KOPT-K1 (cell line): ENCODE results near the gene PCDHGB4.
"Not testable (repeated sequence)": the region's sequence is repeated elsewhere in the genome, so short reads cannot be mapped to it uniquely, and the experiment has no call there.

Experiments
- H3K27ac ChIP-seq: fragments of 200-600 bp; sonication (generic); 2 replicates; pipeline ENCODE4 v1.5.1; 2016; ENCODE audit warnings: antibody characterized with exemption, mild to moderate bottlenecking, low read depth, low read length; ENCODE audit not compliant: poor library complexity, severe bottlenecking
- H3K36me3 ChIP-seq: fragments of 200-600 bp; sonication (generic); 2 replicates; pipeline ENCODE4 v1.5.1; 2017; ENCODE audit warnings: antibody characterized with exemption, mild to moderate bottlenecking, low read length, moderate library complexity; ENCODE audit not compliant: insufficient read depth
- H3K9me3 ChIP-seq: fragments of 200-600 bp; sonication (generic); 2 replicates; pipeline ENCODE4 v1.5.1; 2017; ENCODE audit warnings: antibody characterized with exemption, low read length, mild to moderate bottlenecking; ENCODE audit not compliant: insufficient read depth, poor library complexity, severe bottlenecking

The PCDHGB4 gene

DNA sequence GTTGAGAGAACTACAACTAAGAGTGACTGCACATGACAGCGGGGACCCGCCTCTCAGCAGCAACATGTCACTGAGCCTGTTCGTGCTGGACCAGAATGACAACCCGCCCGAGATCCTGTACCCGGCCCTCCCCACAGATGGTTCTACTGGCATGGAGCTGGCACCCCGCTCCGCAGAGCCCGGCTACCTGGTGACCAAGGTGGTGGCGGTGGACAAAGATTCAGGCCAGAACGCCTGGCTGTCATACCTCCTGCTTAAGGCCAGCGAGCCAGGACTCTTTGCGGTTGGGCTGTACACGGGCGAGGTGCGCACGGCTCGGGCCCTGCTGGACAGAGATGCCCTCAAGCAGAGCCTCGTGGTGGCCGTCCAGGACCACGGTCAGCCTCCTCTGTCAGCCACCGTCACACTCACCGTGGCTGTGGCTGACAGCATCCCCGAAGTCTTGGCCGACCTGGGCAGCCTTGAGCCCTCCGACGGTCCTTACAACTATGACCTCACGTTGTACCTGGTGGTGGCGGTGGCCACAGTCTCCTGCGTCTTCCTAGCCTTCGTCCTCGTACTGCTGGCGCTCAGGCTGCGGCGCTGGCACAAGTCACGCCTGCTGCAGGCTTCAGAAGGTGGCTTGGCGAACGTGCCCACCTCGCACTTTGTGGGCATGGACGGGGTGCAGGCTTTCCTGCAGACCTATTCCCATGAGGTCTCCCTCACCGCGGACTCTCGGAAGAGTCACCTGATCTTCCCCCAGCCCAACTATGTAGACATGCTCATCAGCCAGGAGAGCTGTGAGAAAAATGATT, 2.8 kb upstream of the PCDHGB4 start:
- H3K9me3 ChIP-seq = peaks cover 29% of the 10 kb centered on the region
- no peaks in the 10 kb centered on the region for H3K36me3 ChIP-seq
- no peak overlapping the region for H3K27ac ChIP-seq

- Histone ChIP-seq H3K27ac (no peak overlapping the region), H3K9me3 (peaks cover 16% of the 10 kb centered on the region), H3K36me3 (no peaks in the 10 kb centered on the region)
These were observed 1.2 kb downstream of the PCDHGB4 start for GRCh38 chr5:141388661-141389060.

GRCh38 chr5:141389153-141390042, 1.9 kb downstream of the PCDHGB4 start:
- Histone ChIP-seq H3K9me3 (peaks cover 9% of the 10 kb centered on the region), H3K27ac (no peak overlapping the region), H3K36me3 (no peaks in the 10 kb centered on the region)

DNA sequence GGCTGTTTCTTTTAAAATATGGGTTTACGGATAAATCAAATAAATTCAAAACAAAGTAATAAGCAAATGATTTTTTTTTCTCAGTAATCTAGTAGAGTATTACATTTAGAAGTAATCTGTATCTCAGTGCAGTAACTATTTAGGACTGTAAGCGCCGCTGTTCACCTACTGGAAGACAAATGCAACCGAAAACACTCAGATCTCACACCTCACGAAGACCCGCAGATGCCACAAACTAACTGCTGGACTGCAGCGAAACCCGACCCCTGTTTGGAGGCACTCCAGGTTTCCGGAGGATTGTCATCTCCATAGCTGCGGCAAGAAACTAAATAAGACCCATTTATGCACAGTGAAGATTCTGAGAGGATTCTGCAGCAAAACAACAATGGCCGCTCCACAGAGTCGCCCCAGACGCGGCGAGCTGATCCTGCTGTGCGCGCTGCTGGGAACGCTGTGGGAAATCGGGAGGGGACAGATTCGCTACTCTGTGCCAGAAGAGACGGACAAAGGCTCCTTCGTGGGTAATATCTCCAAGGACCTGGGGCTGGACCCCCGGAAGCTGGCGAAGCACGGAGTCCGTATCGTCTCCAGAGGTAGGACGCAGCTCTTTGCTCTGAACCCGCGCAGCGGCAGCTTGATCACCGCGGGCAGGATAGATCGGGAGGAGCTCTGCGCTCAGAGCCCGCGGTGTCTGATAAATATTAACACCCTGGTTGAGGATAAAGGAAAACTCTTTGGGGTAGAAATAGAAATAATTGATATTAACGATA, 5.1 kb downstream of the PCDHGB4 start, which contains the start of gene PCDHGA8:
TSS of gene PCDHGA8 (plus strand) at position 205 of the 770 bp plus-strand sequence. CDS start at position 386, 181 bp downstream.
- Histone ChIP-seq H3K27ac (no peak within 1 kb of the TSS), H3K9me3 (no peaks in the 10 kb centered on the region)

DNA sequence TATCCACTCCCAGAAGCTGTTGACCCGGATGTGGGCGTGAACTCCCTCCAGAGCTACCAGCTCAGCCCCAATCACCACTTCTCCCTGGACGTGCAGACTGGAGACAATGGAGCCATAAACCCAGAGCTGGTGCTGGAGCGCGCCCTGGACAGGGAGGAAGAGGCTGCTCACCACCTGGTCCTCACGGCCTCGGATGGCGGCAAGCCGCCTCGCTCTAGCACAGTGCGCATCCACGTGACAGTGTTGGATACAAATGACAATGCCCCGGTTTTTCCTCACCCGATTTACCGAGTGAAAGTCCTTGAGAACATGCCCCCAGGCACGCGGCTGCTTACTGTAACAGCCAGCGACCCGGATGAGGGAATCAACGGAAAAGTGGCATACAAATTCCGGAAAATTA, 5.8 kb downstream of the PCDHGB4 start:
- Histone ChIP-seq H3K36me3 (no peaks in the 10 kb centered on the region), H3K27ac (no peak overlapping the region), H3K9me3 (no peaks in the 10 kb centered on the region)

More for the DNA sequence above, 5.1 kb downstream of the PCDHGB4 start, which contains the start of gene PCDHGA8:
- no peaks in the 10 kb centered on the region for H3K36me3 ChIP-seq

DNA sequence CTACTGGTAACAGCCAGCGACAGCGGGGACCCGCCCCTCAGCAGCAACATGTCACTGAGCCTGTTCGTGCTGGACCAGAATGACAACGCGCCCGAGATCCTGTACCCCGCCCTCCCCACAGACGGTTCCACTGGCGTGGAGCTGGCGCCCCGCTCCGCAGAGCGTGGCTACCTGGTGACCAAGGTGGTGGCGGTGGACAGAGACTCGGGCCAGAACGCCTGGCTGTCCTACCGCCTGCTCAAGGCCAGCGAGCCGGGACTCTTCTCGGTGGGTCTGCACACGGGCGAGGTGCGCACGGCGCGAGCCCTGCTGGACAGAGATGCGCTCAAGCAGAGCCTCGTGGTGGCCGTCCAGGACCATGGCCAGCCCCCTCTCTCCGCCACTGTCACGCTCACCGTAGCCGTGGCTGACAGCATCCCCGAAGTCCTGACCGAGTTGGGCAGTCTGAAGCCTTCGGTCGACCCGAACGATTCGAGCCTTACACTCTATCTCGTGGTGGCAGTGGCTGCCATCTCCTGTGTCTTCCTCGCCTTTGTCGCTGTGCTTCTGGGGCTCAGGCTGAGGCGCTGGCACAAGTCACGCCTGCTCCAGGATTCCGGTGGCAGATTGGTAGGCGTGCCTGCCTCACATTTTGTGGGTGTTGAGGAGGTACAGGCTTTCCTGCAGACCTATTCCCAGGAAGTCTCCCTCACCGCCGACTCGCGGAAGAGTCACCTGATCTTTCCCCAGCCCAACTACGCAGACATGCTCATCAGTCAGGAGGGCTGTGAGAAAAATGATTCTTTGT, 7.1 kb downstream of the PCDHGB4 start:
- H3K27ac ChIP-seq, H3K36me3 ChIP-seq, H3K9me3 ChIP-seq: not testable (repeated sequence)

DNA sequence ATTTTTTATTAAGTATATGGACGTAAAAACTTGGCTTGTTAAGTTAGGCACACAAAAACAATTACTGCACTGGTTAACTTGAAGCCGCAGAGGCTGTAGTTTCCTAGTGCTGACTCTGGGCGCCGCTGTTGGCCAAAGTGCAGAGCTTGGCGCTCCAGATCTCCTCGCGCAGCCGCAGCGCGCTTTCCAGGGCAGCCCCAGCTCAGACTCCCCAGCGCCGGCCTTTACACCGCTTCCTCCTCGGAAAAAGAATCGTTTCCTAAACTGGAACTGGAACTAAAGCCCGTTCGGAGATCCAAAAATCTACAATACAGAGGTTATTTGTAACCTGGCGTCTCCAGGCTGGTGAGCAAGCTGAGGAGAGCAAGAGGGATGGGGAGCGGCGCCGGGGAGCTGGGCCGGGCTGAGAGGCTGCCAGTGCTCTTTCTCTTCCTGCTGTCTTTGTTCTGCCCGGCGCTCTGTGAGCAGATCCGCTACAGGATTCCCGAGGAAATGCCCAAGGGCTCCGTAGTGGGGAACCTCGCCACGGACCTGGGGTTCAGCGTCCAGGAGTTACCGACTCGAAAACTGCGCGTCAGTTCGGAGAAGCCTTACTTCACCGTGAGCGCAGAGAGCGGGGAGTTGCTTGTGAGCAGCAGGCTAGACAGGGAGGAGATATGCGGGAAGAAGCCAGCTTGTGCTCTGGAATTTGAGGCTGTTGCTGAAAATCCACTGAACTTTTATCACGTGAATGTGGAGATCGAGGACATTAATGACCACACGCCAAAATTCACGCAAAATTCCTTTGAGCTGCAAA, 10.5 kb downstream of the PCDHGB4 start, which contains the start of gene PCDHGB5:
TSS of gene PCDHGB5 (plus strand) at position 192 of the 796 bp plus-strand sequence. CDS start at position 373, 181 bp downstream.
- H3K36me3 ChIP-seq, H3K9me3 ChIP-seq, H3K27ac ChIP-seq: not testable (repeated sequence)

DNA sequence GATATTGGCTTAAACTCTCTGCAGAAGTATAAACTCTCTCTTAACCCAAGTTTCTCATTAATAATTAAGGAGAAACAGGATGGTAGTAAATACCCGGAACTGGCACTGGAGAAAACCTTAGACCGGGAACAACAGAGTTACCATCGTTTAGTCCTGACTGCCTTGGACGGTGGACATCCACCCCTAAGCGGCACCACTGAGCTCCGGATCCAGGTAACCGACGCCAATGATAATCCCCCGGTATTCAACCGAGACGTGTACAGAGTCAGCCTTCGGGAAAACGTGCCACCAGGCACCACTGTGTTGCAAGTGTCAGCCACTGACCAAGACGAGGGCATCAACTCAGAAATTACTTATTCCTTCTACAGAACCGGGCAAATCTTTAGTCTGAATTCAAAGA, 11.1 kb downstream of the PCDHGB4 start:
- Histone ChIP-seq H3K27ac (no peak overlapping the region), H3K36me3 (no peaks in the 10 kb centered on the region), H3K9me3 (peaks cover 3% of the 10 kb centered on the region)

DNA sequence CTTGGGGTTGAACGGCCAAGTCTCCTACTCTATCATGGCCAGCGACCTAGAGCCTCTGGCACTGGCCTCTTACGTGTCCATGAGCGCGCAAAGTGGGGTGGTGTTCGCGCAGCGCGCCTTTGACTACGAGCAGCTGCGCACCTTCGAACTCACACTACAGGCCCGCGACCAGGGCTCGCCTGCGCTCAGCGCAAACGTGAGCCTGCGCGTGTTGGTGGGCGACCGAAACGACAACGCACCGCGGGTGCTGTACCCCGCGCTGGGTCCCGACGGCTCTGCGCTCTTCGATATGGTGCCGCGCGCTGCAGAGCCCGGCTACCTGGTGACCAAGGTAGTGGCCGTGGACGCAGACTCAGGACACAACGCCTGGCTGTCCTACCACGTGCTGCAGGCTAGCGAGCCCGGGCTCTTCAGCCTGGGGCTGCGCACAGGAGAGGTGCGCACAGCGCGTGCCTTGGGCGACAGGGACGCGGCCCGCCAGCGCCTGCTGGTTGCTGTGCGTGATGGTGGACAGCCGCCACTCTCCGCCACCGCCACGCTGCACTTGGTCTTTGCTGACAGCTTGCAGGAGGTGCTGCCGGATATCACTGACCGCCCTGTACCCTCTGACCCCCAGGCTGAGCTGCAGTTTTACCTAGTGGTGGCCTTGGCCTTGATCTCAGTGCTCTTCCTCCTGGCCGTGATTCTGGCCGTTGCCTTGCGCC, 12.2 kb downstream of the PCDHGB4 start:
- Histone ChIP-seq H3K9me3 (peaks cover 3% of the 10 kb centered on the region), H3K27ac (no peak overlapping the region), H3K36me3 (no peaks in the 10 kb centered on the region)

DNA sequence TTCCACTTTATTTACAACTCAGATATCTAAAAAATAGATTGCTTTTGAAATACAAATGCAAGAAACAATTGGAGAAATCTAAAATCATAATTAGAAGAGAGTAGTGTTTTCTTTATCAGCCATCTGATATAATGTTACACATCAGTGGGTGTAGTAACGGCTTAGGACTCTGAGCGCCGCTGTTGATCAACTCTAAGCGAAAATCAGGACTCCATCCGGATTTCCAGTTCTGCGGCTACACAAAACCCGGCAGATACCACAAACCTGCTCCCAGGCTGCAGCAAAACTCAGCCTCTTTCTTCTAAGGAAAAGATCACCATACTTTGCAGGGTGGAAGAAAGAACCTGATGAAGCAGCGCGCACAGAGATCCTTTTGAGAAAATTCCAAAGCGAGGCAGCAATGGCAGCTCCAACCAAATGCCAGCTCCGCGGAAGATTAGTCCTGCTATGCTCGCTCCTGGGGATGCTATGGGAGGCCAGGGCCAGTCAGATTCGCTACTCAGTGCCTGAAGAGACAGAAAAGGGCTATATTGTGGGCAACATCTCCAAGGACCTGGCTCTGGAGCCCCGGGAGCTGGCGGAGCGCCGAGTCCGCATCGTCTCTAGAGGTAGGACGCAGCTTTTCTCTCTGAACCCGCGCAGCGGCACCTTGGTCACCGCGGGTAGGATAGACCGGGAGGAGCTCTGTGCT, 15.2 kb downstream of the PCDHGB4 start, which contains the start of gene PCDHGA9:
TSS of gene PCDHGA9 (plus strand) at position 226 of the 691 bp plus-strand sequence. CDS start at position 401, 175 bp downstream.
- Histone ChIP-seq H3K36me3 (no peaks in the 10 kb centered on the region), H3K27ac (no peak within 1 kb of the TSS), H3K9me3 (peaks cover 3% of the 10 kb centered on the region)

DNA sequence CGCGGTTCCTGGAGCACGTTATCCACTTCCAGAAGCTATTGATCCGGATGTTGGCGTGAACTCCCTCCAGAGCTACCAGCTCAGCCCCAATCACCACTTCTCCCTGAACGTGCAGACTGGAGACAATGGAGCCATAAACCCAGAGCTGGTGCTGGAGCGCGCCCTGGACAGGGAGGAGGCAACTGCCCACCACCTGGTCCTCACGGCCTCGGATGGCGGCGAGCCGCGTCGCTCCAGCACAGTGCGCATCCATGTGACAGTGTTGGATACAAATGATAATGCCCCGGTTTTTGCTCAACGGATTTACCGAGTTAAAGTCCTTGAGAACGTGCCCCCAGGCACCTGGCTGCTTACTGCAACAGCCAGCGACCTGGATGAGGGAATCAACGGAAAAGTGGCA, 15.9 kb downstream of the PCDHGB4 start:
- Histone ChIP-seq H3K27ac (no peak overlapping the region), H3K9me3 (peaks cover 3% of the 10 kb centered on the region), H3K36me3 (no peaks in the 10 kb centered on the region)

DNA sequence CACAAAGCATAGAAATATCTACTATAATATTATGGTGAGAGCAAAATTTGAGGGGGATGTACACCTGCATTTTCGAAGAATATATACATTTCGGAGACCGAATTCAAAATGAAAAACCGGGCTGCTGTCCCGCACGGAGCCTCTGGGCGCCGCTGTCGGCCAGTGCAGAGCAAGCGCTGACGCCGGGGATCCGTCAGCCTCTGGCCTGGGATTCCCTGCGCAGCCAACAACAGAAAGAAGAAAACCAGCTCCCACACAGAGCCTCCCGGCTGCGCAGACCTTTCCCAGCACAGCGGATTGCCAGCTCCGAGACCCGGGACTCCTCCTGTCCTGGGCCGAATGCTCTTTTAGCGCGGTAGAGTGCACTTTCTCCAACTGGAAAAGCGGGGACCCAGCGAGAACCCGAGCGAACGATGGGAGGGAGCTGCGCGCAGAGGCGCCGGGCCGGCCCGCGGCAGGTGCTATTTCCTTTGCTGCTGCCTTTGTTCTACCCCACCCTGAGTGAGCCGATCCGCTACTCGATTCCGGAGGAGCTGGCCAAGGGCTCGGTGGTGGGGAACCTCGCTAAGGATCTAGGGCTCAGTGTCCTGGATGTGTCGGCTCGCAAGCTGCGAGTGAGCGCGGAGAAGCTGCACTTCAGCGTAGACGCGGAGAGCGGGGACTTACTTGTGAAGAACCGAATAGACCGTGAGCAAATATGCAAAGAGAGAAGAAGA, 20.4 kb downstream of the PCDHGB4 start, which contains the start of gene PCDHGB6:
TSS of gene PCDHGB6 (plus strand) at position 232 of the 716 bp plus-strand sequence. CDS start at position 414, 182 bp downstream.
- H3K36me3 ChIP-seq, H3K9me3 ChIP-seq, H3K27ac ChIP-seq: not testable (repeated sequence)
